GM18873 (cell line): ENCODE data around the gene CCDC106.
A peak's percentile ranks its signal among the peaks of the same experiment; 100 is the strongest.

ENCODE experiments used
- ATAC-seq: cut with Tn5 transposase; IDR thresholded peaks from one replicate; pipeline ENCODE4 v1.9.1; 2021; ENCODE audit warnings: mild to moderate bottlenecking, moderate library complexity, moderate number of reproducible peaks; ENCODE audit not compliant: unreplicated experiment, low FRiP score

The CCDC106 gene

DNA sequence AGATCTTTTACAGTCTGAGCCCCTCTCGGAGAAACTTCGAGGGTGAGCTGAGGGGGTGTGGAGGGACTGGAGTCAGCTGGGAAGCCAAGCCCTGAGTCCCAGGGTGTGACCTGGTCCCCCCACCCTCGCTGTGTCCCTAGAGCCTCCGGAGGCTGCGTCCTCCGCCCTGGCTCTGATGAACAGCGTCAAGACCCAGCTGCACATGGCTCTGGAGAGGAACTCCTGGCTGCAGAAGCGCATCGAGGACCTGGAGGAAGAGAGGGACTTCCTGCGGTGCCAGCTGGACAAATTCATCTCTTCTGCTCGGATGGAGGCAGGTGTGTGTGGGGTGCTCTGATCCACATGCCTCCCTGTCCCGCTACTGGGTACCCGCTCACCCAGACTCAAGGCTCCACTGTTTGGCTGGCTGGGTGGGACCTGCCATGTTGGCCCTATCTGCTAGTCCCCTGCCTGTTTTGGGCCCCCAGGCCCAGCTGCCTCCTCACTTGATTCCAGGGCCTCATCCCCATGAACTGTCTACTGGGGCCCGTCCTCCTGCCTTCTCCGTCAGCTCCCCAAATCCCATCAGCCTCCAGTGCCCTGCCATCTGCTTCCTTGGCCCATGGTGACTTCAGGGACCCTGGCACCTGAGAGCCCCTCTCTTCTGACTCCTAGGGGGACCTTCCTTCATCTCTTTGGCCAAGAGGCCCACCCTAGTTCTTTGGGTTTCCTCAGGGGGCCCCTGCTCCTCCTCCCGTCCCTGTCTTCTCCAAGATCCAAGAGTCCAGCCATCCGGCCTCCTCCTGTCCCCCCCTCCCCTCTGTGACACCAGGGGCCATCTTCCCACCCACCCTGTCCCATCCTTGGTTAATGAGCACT, 1.5 kb downstream of the CCDC106 start:
- ATAC-seq, result no peak

DNA sequence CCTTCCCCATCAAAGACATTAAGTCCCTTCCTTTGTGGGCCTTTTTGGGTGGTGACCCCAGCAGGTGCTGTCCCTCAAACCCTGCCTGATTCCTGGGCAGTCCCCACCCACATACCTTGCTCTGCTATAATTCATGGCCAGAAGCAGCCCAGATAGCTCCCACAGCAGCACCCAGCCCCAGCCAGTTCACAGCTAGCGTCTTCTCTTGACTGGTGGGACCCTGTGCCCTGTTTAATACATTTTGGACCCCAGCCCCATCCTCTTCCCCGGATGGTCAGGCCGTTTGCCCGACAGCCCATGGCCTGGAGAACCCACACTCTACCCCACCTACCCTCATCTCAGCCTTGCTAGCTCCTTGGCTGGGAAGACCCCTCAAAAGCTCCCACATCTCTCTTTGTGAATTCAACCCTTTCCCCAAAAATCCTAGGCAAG, 2.1 kb downstream of the CCDC106 start:
- ATAC-seq, result no peak

DNA sequence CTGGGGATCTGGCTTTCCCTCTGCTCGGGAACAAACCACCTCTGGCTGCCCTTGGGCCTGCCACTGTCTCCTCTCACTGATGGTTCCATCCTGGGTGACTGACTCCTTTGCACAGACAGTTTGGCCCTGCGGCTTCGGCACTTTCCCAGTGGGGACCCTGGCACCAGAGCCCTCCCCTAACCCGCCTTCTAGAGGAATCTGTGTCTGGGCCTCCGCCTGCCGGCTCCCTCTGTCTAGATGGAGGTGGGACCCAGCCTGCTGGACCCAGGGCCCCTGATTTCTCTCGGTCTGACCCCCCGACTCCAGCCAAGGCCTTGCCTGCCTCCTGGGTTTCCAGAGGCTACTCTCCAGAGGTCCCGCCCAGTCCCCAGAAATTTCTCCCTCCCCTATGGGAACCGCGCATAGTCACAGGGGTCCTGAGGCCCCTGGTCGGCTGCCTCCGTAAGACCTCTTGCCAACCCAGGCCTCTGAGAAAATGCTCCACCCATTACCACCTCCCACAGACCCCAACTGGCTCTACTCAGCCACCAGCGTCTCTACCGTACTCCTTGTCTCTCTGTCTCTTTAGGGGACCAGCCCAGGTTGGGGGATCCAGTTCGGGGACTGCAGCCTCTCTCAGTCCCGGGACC, 2.7 kb downstream of the CCDC106 start:
- no peak for ATAC-seq

DNA sequence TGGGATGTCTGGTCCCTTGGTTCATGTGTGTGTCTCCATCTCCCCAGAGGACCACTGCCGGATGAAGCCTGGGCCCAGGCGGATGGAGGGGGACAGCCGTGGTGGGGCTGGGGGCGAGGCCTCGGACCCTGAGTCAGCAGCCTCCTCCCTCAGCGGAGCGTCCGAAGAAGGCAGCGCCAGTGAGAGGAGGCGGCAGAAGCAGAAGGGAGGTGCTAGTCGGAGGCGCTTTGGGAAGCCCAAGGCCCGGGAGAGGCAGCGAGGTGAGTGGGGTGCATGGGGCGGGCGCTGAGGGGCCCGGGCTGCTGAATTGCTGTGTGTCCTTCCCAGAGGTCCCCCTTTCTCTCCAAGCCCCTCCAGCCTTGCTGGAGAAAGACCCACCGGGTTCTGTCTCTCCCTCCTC, 3.2 kb downstream of the CCDC106 start:
- no peak for ATAC-seq

DNA sequence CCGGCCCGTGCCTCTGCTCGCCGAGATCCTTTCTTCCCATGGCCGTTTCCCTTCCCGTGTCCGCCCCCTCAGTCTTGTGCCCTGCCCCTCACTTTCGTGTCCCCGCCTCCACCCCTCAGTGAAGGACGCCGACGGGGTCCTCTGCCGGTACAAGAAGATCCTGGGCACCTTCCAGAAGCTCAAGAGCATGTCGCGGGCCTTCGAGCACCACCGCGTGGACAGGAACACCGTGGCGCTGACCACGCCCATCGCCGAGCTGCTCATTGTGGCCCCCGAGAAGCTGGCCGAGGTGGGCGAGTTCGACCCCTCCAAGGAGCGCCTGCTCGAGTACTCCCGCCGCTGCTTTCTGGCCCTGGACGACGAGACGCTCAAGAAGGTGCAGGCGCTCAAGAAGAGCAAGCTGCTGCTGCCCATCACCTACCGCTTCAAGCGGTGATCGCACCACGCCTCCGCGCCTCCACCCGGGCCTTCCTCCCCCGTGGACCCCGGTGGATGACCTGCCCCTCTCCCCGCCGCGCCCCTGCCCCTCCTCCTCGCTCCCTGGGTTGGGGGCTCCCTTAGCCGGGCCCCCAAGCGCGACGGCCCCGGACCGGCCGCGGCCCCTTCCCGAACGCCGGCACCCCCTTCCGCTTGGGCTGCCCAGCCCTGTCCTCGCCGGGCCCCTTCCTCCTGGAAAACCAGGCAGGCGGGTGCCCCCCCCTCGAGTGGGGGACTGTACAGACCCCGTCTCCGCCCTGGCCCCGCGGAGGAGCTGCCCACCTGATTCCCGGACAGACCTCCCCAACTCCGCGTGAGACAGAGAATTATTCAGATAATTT, 4.5 kb downstream of the CCDC106 start:
- ATAC-seq, result no peak

DNA sequence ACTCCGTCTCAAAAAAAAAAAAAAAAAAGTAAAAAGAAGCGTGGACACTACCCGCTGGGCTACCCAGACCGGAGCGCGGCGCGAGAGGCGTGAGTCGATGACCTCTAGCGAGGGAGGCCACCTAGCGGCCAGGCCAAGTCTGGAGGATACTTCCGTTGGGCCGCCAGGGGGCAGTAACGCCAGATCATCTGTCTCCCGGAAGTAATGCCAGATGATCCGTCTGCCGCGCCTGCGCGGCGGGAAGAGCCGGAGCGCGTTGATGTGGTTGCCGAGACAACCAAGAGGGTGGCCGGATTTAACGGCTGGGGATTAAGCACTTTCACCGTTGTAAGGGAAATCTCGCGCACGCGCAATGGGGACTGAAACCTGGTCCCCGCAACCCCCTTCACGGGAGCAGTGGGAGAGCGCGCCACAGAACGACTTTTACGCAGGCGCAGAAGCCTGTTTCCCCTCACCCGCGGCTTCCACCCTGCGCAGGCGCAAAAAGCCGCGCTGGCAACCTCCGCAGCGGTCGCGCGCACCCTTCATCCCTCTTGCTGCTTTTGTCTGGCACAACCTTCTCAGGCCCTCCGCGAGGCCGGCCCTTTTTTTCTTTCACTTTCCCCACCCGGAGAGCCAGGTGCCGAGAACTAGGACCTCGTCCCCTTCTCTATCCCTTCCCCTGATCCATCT, 5.8 kb downstream of the CCDC106 start:
- ATAC-seq, result peak; percentile 42

DNA sequence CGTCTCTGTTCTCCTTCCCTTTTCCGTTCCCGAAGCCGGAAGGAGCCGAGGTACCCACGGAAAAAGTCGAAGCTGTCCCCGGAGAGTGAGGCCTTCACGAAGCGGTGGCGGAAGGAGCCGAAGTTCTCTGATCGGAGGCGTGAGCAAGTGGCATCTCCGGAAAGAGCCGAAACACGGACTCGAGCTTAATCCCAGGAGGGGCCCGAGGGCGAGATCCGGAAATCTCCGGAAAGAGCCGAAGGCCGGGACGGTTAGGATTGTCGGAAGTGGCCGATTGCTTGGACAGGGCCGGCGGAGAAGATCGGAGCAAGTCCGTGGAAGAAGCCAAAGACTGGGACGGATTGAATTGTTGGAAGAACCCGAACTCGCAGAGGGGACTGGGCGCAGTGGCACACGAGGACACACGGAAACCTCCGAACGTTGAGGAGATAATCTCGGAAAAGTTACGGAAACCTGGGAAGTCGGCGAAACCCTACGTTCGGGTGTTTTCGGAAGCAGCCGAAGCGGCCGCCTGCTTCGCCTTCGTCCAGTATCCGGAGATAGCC, 6.4 kb downstream of the CCDC106 start:
- peak; percentile 70 for ATAC-seq

DNA sequence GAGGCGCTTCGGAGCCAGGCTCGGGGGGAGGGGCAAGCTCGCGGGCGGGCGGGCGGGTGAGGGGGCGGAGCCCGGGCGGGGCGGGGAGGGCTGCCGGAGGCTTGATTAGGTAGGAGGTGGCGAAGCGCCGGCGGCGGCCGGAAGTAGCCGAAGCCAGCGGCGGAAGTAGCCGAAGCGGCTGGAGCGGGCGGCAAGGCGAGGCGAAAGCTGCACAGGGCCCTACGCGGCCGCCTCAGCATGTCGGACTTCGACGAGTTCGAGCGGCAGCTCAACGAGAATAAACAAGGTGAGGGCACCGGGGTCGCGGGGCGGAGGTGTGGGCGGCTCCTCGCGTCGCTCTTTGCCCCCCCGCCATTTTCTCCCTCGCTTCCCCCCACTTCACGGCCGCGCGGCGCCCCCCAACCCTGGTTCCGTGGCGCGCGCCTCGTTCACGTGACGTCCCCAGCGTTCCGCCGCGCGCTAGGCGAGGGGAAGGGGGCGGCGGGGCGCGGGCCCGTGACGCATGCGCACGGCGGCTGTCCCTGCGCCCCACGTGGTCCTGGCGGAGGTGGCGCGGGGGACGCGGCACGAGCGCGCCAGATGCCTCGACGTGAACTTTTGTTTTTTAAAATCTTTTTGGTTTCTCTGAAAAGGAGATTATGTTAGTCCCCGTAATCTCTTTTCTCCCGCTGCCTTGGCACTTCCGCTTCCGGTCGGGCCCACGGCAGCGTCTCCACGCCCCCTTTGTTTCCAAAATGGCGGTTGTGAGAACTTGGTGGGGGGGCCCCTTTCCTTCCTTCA, 7.0 kb downstream of the CCDC106 start, which contains the start of gene U2AF2:
TSS of gene U2AF2 (plus strand) at position 168 of the 780 bp plus-strand sequence. CDS start at position 238, 70 bp downstream.
- ATAC-seq, result peak; percentile 27

DNA sequence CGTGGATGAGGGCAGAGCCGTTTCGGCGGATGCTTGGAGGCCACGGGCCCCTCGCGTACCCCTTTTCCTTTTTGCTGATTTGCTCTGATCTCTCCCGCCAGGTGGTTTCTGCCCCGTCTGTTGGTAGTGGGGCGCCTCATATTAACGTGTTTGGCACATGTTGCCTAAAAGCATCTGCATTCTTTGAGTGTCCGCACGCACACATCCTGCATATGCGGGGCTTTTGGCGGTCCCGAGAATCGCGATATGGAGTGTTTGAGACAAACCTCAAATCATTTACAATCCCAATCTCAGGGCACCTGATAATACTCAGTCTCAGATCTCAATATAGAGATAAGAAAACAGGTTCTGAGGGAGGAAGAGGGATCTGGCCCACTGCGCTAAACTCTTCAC, 7.6 kb downstream of the CCDC106 start:
- ATAC-seq, result no peak

DNA sequence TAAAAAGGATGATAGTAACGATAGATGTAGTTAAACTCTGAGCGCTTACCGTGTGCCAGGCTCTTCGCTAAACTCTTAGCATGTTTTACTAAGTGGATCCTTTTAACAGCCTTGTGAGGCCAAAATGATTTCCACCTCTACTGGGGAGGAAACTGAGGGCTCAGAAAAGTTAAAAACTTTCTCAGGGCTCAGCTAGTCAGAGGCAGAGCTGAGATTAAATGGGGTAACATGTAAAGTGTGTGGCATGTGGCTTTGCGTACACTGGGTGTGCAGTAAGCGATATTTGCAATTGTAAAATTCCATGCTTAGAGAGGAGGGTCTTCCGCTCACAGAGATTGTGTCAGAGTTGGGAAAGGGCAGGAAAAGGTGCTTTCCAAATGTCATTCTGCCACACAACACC, 8.5 kb downstream of the CCDC106 start:
- no peak for ATAC-seq

DNA sequence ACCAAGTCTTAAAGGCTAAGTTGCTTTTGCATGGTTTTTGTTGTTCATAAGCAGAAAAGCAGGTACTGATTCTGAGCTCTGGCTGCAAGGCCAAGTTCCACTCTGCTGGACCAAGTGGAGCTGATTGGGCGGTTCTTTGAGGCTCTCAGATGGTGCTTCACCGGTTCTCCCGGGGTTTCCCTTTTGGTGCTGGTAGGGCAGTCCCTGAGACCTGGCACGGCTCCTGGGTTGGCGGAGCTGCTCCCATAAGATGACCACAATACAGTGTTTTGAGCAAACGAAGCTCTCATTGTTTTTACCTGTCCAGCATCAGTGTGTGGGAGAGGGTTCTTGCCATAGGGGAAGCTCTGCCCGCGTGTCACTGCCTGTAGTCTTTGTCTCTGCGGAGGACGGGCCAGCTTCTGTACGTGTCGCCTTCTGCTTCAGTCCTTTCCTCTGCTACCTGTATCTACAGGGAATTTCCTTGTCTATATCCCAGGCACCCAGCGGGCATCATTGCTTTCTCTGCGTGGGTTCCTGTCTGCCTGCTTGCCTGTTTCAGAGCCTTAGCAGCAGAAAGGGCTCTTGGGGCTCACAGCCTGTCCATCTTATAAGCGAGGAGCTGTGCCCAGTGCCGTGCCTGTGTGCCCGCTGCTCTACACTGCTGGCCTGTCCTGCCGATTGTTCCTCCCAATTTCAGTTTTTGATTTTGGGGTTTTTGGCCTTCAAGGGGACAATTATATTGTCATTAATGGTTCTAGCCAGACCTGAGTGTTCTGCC, 9.2 kb downstream of the CCDC106 start:
- no peak for ATAC-seq

DNA sequence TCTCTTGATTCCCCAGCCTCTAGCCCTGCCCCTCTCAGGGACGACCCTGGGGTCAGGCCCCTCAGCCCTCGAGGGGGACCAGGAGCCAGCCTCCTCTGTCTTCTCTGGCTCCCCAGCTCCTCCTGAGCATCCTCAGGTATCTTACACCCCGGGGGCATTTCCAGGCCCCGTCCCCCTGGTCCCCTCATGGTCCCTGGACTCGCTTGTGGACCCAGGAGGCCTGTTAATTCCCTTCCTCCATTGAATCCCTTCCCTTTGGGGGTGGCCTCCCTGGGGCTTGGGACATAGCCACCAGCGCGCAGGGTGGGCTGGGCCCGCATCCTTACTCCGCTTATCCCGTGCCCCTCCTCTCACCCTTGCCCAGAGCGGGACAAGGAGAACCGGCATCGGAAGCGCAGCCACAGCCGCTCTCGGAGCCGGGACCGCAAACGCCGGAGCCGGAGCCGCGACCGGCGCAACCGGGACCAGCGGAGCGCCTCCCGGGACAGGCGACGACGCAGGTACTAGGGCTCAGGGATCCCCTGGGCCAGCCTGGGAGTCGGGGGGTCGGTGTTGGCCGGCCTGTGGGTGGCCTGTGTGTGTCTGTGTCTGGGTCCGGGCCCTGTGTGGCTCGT, 10.9 kb downstream of the CCDC106 start:
- no peak for ATAC-seq

DNA sequence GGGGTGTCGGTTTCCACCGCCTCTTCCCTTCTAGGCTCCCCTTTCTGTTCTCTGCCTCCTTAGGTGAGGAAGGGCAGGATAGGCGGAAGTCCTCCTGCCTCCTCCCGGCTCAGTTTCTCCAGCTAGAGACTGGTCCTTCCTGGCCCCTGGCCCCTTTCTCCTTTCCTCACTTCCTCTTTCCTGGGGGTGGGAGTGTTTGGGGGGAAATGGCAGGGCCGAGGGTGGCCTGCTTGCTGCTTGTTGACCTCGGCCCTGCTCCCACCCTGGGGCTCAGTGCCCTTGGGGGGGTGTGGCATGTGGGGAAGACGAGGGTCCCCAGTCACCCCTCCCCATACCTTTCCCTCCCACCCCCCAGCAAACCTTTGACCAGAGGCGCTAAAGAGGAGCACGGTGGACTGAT, 11.8 kb downstream of the CCDC106 start:
- no peak for ATAC-seq

DNA sequence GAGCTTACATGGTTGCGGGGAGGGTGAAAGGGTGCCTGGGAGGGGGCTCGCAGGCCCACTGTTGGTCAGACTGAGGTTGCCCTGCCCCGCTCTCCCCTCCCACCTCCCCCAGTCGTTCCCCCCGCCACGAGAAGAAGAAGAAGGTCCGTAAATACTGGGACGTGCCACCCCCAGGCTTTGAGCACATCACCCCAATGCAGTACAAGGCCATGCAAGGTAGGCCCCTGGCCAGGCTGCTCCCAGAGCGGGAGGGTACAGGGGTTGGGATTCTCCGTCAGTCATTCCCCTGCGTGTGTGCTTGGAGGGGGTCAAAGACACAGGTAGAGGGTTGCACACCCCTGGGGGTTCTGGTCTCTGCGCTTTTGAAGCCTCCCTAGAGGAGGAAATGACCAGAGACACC, 12.4 kb downstream of the CCDC106 start:
- no peak for ATAC-seq

DNA sequence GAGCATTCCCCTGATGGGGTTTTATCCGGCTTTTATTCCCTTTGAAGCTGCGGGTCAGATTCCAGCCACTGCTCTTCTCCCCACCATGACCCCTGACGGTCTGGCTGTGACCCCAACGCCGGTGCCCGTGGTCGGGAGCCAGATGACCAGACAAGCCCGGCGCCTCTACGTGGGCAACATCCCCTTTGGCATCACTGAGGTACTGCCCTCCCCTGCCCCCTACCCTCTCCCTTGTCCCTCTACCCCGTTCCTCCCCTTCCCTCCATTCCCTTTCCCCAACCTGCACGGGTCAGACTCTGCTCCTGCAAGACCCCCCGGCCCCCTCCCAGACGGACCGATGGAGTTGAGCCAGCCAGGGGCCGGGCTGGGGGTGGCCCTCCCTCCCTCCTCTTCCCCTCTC, 13.0 kb downstream of the CCDC106 start:
- no peak for ATAC-seq

DNA sequence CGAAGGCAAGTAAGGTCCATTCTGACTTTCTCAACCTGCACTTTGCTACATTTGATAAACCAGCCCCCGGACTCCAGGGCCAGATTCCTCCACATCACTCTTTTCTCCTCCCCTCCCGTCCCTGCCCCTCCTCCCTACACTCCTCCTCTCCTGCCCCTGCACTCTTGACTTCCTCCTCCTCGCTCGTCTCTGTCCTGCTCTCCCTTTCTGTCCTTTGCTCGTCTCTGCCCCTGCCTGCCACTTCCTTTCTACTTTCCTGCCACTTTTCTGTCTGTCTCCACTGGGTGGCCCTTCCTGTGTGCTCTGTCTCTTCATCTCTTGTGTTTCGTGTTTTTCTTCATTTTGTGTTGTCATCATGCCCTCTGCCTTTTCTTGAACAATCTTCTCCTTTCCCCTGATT, 13.8 kb downstream of the CCDC106 start:
- no peak for ATAC-seq

DNA sequence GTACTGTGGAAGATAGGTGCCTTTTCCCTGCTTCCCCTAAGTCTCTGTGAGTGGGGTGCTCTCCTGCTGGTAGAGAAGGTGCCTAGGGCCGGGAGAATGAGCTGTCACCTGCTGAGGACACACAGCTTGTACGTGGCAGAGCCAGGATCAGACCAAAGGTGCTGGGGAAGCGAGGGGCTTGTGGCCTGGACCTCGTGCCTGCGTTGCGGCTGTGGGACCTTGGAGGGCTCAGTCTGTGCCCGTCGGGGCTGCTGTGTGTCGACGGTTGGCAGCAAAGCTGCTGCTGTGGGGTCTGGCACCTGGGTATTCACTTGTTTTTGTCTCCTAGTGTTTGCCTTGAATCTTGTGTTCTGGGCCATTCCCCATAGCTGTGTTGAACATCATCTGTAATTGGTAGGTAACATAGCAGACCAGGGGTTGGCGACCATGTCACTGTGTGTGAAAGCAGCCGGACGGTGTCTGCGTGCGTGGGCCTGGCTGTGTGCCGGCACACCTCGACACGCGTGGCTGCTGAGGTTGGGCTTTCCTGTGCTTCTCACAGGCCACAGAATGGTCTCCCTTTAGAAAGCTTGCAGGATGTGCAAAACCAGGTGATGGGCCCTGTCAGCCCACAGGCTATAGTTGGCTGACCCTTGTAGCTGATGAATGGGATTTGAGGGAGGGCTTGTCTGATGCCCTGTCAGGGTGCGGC, 16.0 kb downstream of the CCDC106 start:
- ATAC-seq, result no peak
